Measurements from ENCODE around the gene GSE1. TPM values are rescaled to one million over a fixed set of nuclear protein-coding genes. Genes with fewer than 3 reads are reported as not detected.

GSE1 gene
- total RNA-seq, 4 donors from 2014 or later = 100 to 139 (median 120) TPM

DNA sequence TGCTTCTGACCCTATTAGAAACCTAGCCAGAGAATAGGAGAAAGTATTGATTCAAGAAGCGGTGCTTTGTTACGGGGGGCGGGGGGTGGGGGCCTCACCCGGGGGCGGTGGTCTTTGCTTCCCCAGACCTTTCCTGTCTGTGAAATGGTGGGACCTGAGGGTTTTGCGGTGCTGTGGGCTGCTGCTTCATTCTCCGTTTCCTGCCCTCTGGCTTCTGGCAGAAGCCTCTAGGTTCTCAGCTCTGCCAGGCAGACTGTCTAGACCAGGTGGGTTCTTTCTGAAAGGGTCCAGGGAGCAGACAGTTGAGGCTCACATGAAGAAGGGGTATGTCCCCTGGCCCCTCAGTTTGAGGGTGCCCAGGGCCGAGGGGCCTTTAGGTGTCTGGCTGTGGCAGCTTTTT lies 14.0 kb downstream of the GSE1 start:
- DNase-seq = no peak
- H3K27ac ChIP-seq = no peak overlapping the region
- in situ Hi-C loops (cut with MboI; ENCODE audit: low pct_ligation_motif_present in 1 of 4, low pct_unique_long_range_greater_than_20kb in 1 of 4, low sequenced_read_pairs in 3 of 4) (loop anchor here in 1 of 4 donors (10.0 kb wide), 1 partner anchor 202 kb away; no protein-coding TSS in a partner anchor), intact Hi-C loops (cut with DNase I; ENCODE audit: low total_unique reads) (no loop called here)
- no peaks in the 10 kb centered on the region for H3K36me3 ChIP-seq
- TF ChIP-seq CTCF (IDR thresholded peaks at IDR 0.05) (no peak), EP300 (IDR thresholded peaks at IDR 0.05; ENCODE audit: low read depth) (no peak), POLR2AphosphoS5 (IDR thresholded peaks at IDR 0.05) (no peak), POLR2A (IDR thresholded peaks at IDR 0.05) (no peak)
- 66% methylated on average over 8 of the region's 8 CpGs; no CpG with 5 or more reads in 1 of the 2 donors for WGBS, 2 donors (ENCODE audit: low coverage in 1 of 2)
- no peaks in the 10 kb centered on the region for H3K9me3 ChIP-seq
- H3K4me1 ChIP-seq = peaks cover 4 to 46% (median 11%) of the 10 kb centered on the region in 4 donors
- no peaks in the 10 kb centered on the region for H3K27me3 ChIP-seq
- H3K4me3 ChIP-seq = no peak overlapping the region

DNA sequence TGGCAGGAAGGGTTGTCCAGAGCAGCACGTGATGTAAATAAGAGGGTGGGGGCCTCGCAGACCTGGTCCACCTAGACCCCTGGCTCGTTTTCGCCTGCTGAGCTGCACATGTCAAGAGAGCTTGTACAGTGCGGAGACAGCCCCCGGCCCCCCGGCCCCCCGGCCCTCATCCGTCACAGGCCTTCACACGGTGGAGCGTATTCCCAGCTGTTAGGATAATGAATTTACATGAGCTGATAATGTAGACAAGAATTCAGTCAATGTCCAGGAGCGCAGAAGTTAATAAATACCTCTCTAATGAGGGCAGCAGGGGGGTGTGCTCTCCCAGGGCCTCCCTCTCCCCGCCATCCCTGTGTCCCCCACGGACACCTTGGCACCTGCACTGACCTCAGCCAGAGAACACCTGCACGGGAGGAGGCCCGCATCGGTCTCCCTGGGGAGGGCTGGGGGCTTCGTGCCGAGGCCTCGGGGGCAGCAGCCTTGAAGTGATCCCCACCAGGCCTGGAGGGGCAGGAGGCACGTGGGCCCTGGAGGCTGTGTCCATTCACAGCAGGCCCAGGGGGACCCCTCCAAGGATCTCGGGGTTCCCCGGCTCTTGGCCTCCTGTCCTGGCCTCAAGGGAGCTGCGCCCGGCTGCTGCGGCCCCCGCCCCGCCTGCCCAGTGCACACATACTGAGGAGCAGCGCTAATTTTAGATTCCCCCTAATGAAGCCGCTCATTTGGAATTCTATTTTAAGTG lies 14.6 kb downstream of the GSE1 start:
- Histone ChIP-seq H3K27me3 (no peaks in the 10 kb centered on the region), H3K36me3 (no peaks in the 10 kb centered on the region), H3K4me1 (peaks cover 0 to 40% (median 8%) of the 10 kb centered on the region in 4 donors), H3K27ac (no peak overlapping the region), H3K9me3 (no peaks in the 10 kb centered on the region), H3K4me3 (no peak overlapping the region)
- 79% methylated on average over 30 of the region's 30 CpGs; no CpG with 5 or more reads in 1 of the 2 donors for WGBS, 2 donors (ENCODE audit: low coverage in 1 of 2)
- DNase-seq = no peak
- in situ Hi-C loops (cut with MboI; ENCODE audit: low pct_ligation_motif_present in 1 of 4, low pct_unique_long_range_greater_than_20kb in 1 of 4, low sequenced_read_pairs in 3 of 4) = loop anchor here in 1 of 4 donors (10.0 kb wide), 1 partner anchor 203 kb away; no protein-coding TSS in a partner anchor
- intact Hi-C loops (cut with DNase I; ENCODE audit: low total_unique reads) = no loop called here
- no peak for TF ChIP-seq POLR2A (IDR thresholded peaks at IDR 0.05)
- no peak for TF ChIP-seq CTCF (IDR thresholded peaks at IDR 0.05)
- no peak for TF ChIP-seq EP300 (IDR thresholded peaks at IDR 0.05; ENCODE audit: low read depth)
- TF ChIP-seq POLR2AphosphoS5 (IDR thresholded peaks at IDR 0.05) = no peak

GRCh38 chr16:85628265-85628556 lies 15.1 kb downstream of the GSE1 start:
- H3K36me3 ChIP-seq = no peaks in the 10 kb centered on the region

More at GRCh38 chr16:85628265-85628556, 15.1 kb downstream of the GSE1 start:
- TF ChIP-seq EP300 (IDR thresholded peaks at IDR 0.05; ENCODE audit: low read depth) (no peak), POLR2A (IDR thresholded peaks at IDR 0.05) (no peak), POLR2AphosphoS5 (IDR thresholded peaks at IDR 0.05) (no peak), CTCF (IDR thresholded peaks at IDR 0.05) (no peak)
- in situ Hi-C loops (cut with MboI; ENCODE audit: low pct_ligation_motif_present in 1 of 4, low pct_unique_long_range_greater_than_20kb in 1 of 4, low sequenced_read_pairs in 3 of 4) (loop anchor here in 1 of 4 donors (10.0 kb wide), 1 partner anchor 203 kb away; no protein-coding TSS in a partner anchor), intact Hi-C loops (cut with DNase I; ENCODE audit: low total_unique reads) (no loop called here)
- Histone ChIP-seq H3K27me3 (no peaks in the 10 kb centered on the region), H3K4me1 (peaks cover 0 to 37% (median 8%) of the 10 kb centered on the region in 4 donors), H3K4me3 (no peak overlapping the region), H3K9me3 (no peaks in the 10 kb centered on the region), H3K27ac (no peak overlapping the region)
- 92% methylated on average over 5 of the region's 5 CpGs; no CpG with 5 or more reads in 1 of the 2 donors for WGBS, 2 donors (ENCODE audit: low coverage in 1 of 2)
- DNase-seq = no peak
